ENCODE data around the gene SYNPR.

- TF ChIP-seq POLR2A (IDR thresholded peaks at IDR 0.05): no peak
- TF ChIP-seq POLR2AphosphoS5 (IDR thresholded peaks at IDR 0.05): no peak
These were observed 3.7 kb upstream of the SYNPR start for GRCh38 chr3:63274359-63274758.
